ENCODE measurements around the gene FLT3LG. TPM values are rescaled to one million over a fixed set of nuclear protein-coding genes. Genes with fewer than 3 reads are reported as not detected.
"Not testable (repeated sequence)": the region's sequence is repeated elsewhere in the genome, so short reads cannot be mapped to it uniquely, and the experiment has no call there.

Gene FLT3LG
- total RNA-seq, 1 experiment from 2014 or later: 1.0 TPM

GRCh38 chr19:49463960-49464740 is 9.9 kb upstream of the FLT3LG start:
- no peaks in the 10 kb centered on the region for H3K9me3 ChIP-seq (replicated peaks)
- H3K4me1 ChIP-seq: peaks cover 5% of the 10 kb centered on the region; the same call in 1 of the 2 replicates
- no peaks in the 10 kb centered on the region for H3K27me3 ChIP-seq
- no peak overlapping the region for H3K27ac ChIP-seq
- no peak for DNase-seq
- H3K4me3 ChIP-seq: no peak overlapping the region
- H3K36me3 ChIP-seq: no peaks in the 10 kb centered on the region

GRCh38 chr19:49465371-49465770 is 8.6 kb upstream of the FLT3LG start:
- no peak for DNase-seq
- H3K4me1 ChIP-seq: peaks cover 9% of the 10 kb centered on the region; the same call in 1 of the 2 replicates
- no peaks in the 10 kb centered on the region for H3K36me3 ChIP-seq
- H3K27ac ChIP-seq: no peak overlapping the region
- H3K27me3 ChIP-seq: no peaks in the 10 kb centered on the region
- H3K4me3 ChIP-seq: no peak overlapping the region
- no peaks in the 10 kb centered on the region for H3K9me3 ChIP-seq (replicated peaks)

- H3K27ac ChIP-seq: no peak overlapping the region
- H3K36me3 ChIP-seq: no peaks in the 10 kb centered on the region
- peaks cover 9% of the 10 kb centered on the region; the same call in 1 of the 2 replicates for H3K4me1 ChIP-seq
- no peak for DNase-seq
- no peak overlapping the region for H3K4me3 ChIP-seq
- no peaks in the 10 kb centered on the region for H3K9me3 ChIP-seq (replicated peaks)
- no peaks in the 10 kb centered on the region for H3K27me3 ChIP-seq
Observed at GRCh38 chr19:49468199-49468598, 5.8 kb upstream of the FLT3LG start.

- Histone ChIP-seq H3K27ac (no peak overlapping the region), H3K36me3 (no peaks in the 10 kb centered on the region), H3K4me1 (peaks cover 9% of the 10 kb centered on the region; the same call in 1 of the 2 replicates), H3K4me3 (no peak overlapping the region), H3K9me3 (replicated peaks) (no peaks in the 10 kb centered on the region), H3K27me3 (no peaks in the 10 kb centered on the region)
- peak; percentile 85 to 88 for DNase-seq
Observed at GRCh38 chr19:49468746-49469447, 5.1 kb upstream of the FLT3LG start.

GRCh38 chr19:49469828-49470614 is 4.0 kb upstream of the FLT3LG start:
- Histone ChIP-seq H3K4me3 (no peak overlapping the region), H3K27ac (no peak overlapping the region), H3K4me1 (peaks cover 9% of the 10 kb centered on the region; the same call in 1 of the 2 replicates), H3K36me3 (no peaks in the 10 kb centered on the region), H3K9me3 (replicated peaks) (no peaks in the 10 kb centered on the region), H3K27me3 (no peaks in the 10 kb centered on the region)
- DNase-seq: no peak

GRCh38 chr19:49470615-49470978 is 3.4 kb upstream of the FLT3LG start:
- Histone ChIP-seq H3K4me1 (peaks cover 9% of the 10 kb centered on the region; the same call in 1 of the 2 replicates), H3K36me3 (no peaks in the 10 kb centered on the region), H3K9me3 (replicated peaks) (no peaks in the 10 kb centered on the region), H3K4me3 (no peak overlapping the region), H3K27ac (no peak overlapping the region), H3K27me3 (no peaks in the 10 kb centered on the region)
- DNase-seq: no peak

GRCh38 chr19:49472936-49473335 is 1.1 kb upstream of the FLT3LG start:
- H3K27ac ChIP-seq: no peak overlapping the region
- H3K36me3 ChIP-seq: no peaks in the 10 kb centered on the region
- no peaks in the 10 kb centered on the region for H3K27me3 ChIP-seq
- H3K9me3 ChIP-seq (replicated peaks): no peaks in the 10 kb centered on the region
- peaks cover 9% of the 10 kb centered on the region; the same call in 1 of the 2 replicates for H3K4me1 ChIP-seq
- no peak overlapping the region for H3K4me3 ChIP-seq
- no peak for DNase-seq

GRCh38 chr19:49473501-49473867 is 531 bp upstream of the FLT3LG start:
- not testable (repeated sequence) for H3K27ac ChIP-seq; H3K27me3 ChIP-seq; DNase-seq; H3K9me3 ChIP-seq (replicated peaks); H3K36me3 ChIP-seq; H3K4me1 ChIP-seq
- peak overlapping the region; percentile 59 for H3K4me3 ChIP-seq

GRCh38 chr19:49474542-49474924 is 518 bp downstream of the FLT3LG start:
- Histone ChIP-seq H3K36me3 (no peaks in the 10 kb centered on the region), H3K4me1 (peaks cover 3% of the 10 kb centered on the region; the same call in 1 of the 2 replicates), H3K4me3 (peak overlapping the region; percentile 59), H3K27me3 (no peaks in the 10 kb centered on the region), H3K27ac (no peak overlapping the region), H3K9me3 (replicated peaks) (no peaks in the 10 kb centered on the region)
- DNase-seq: no peak

- H3K9me3 ChIP-seq (replicated peaks): no peaks in the 10 kb centered on the region
- no peaks in the 10 kb centered on the region for H3K4me1 ChIP-seq
- H3K4me3 ChIP-seq: no peak overlapping the region
- H3K36me3 ChIP-seq: no peaks in the 10 kb centered on the region
- DNase-seq: no peak
- H3K27me3 ChIP-seq: no peaks in the 10 kb centered on the region
- H3K27ac ChIP-seq: no peak overlapping the region
Observed at GRCh38 chr19:49475191-49475917, 1.3 kb downstream of the FLT3LG start.

GRCh38 chr19:49475995-49476880 is 2.2 kb downstream of the FLT3LG start:
- no peaks in the 10 kb centered on the region for H3K36me3 ChIP-seq
- DNase-seq: peak; percentile 45 to 50
- H3K9me3 ChIP-seq (replicated peaks): no peaks in the 10 kb centered on the region
- no peak overlapping the region for H3K4me3 ChIP-seq
- no peaks in the 10 kb centered on the region for H3K27me3 ChIP-seq
- no peaks in the 10 kb centered on the region for H3K4me1 ChIP-seq
- no peak overlapping the region for H3K27ac ChIP-seq

GRCh38 chr19:49479975-49480628 is 6.1 kb downstream of the FLT3LG start:
- no peaks in the 10 kb centered on the region for H3K4me1 ChIP-seq
- DNase-seq: no peak
- H3K36me3 ChIP-seq: no peaks in the 10 kb centered on the region
- no peak overlapping the region for H3K4me3 ChIP-seq
- no peaks in the 10 kb centered on the region for H3K27me3 ChIP-seq
- no peaks in the 10 kb centered on the region for H3K9me3 ChIP-seq (replicated peaks)
- no peak overlapping the region for H3K27ac ChIP-seq

GRCh38 chr19:49481020-49481683 is 7.1 kb downstream of the FLT3LG start:
- Histone ChIP-seq H3K36me3 (no peaks in the 10 kb centered on the region), H3K27ac (no peak overlapping the region), H3K4me1 (no peaks in the 10 kb centered on the region), H3K9me3 (replicated peaks) (no peaks in the 10 kb centered on the region), H3K27me3 (no peaks in the 10 kb centered on the region), H3K4me3 (no peak overlapping the region)
- no peak for DNase-seq

Measured in SJCRH30 (cell line).